NCI-H1092 treated with DMSO at 0.1 percent for 48 hours (cell line): ENCODE results near the gene SAG.

Source experiments
- DNase-seq: peaks from one replicate; lab custom pipeline; 2025; lab: John Stamatoyannopoulos, UW

SAG gene

GRCh38 chr2:233307565-233307964 is at the start of gene SAG:
SAG (plus strand) TSS chr2:233307816; CDS start chr2:233309190, 1,374 bp downstream.
- no peak for DNase-seq

DNA sequence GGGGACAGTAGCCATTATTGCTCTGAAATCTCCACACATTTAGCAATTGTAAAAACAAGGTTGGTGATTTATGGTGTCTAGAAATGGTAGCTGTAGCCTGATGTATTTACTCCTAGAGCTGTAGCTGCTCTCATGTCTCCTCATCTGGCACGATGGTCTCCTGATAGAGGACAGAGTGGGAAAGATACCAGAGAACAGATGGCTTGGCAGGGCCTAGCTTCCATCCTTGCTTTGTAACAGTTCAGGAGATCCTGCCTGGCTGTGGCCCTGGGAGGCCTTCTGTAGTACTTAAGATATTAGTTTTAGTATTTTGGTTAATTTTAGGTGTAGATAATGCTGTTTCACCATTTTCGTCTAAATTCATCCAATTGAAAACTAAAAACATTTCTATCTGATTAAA is 49.4 kb upstream of the SAG start:
- DNase-seq = no peak

DNA sequence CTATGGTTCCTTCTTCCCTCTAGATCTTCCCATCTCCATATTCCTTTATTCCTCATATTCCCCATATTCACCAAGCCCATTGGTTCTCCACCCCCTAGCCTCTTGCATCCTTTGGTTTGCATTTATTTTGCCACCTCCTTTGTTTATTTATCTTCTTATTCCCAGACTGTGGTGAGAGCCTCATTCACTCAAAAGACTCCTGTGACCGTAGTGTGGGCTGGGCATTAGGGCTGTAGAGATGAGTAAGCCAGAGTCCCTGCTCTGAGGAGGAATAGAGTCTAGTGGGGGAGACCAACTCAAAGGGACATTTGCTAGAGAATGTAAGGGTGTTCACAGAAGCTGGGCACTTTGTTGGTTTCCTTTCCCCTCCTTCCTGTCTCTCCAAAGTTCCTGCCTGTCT is 47.9 kb upstream of the SAG start:
- DNase-seq = no peak

DNA sequence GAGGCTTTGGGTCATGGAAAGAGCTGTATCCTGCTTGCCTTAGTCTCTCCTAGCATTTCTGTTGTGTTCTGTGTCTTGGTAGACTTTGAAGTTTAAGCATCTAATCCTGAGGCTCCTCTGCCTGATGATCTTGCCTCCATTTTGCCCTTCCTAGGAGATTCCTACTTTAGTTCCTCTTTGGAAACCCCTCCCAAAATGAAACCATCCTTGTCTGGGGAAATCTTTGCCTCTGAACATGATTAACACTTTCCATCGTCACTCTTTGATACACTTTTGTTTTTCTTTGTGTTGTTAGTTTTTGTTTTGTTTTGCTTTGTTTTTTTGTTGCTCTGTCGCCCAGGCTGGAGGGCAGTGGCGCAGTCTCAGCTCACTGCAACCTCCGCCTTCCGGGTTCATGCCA is 47.0 kb upstream of the SAG start:
- DNase-seq = no peak

- no peak for DNase-seq
These were observed 45.6 kb upstream of the SAG start for GRCh38 chr2:233261819-233262555.

GRCh38 chr2:233262562-233262961 is 45.1 kb upstream of the SAG start:
- DNase-seq = no peak

DNA sequence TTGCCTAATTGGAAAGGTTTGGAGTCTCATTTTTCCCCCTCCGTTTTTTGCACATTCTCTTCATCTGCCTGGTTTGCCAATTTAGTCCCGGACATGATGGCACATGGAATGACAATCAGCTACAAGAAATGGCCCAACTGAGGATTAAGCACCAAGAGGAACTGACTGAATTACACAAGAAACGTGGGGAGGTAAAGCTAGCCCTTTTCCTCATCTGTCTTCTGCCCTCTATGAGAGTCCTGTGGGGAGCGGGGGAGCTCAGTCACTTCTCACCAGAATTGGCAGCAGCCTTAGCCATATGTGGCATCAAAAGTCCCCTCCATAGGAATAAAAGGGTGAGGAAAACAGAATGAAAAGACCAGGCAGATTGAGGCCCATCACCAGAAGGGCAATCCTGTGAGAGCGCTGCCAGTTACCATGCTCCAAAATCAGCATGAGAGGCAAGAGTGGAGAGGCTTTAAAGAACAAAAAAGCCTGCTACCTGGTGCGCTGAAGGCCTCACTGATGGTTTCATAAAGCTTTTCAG is 44.5 kb upstream of the SAG start:
- no peak for DNase-seq

DNA sequence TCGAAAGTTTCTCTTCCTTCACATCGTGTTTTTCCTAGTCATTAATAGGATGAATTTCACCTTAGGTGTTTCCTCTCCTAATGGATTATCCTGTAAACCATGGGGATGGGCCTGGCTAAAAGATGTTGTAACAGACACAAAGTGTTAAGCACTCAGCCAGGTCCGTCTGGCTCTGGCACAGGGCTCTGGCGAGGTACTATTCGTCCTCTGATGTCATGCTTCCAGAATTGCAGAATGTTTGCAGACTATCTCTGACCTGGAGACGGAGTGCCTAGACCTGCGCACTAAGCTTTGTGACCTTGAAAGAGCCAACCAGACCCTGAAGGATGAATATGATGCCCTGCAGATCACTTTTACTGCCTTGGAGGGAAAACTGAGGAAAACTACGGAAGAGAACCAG is 42.9 kb upstream of the SAG start:
- DNase-seq = no peak

GRCh38 chr2:233265899-233266431 is 41.7 kb upstream of the SAG start:
- no peak for DNase-seq

DNA sequence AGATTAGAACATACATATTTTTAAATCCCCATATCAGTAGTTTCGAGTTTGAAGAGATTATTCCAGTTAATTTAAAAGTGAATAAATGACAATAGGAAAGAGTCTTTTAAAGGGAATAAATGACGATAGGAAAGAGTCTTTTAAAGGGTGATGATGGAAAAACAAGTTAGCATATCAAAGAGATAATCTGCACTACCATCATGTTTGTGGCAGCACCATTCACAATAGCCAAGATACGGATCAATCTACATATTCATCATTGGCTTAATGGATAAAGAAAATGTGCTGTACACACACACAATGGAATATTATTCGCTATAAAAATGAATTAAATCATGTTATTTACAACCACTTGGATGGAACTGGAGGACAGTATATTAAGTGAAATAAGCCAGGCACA is 41.1 kb upstream of the SAG start:
- no peak for DNase-seq

DNA sequence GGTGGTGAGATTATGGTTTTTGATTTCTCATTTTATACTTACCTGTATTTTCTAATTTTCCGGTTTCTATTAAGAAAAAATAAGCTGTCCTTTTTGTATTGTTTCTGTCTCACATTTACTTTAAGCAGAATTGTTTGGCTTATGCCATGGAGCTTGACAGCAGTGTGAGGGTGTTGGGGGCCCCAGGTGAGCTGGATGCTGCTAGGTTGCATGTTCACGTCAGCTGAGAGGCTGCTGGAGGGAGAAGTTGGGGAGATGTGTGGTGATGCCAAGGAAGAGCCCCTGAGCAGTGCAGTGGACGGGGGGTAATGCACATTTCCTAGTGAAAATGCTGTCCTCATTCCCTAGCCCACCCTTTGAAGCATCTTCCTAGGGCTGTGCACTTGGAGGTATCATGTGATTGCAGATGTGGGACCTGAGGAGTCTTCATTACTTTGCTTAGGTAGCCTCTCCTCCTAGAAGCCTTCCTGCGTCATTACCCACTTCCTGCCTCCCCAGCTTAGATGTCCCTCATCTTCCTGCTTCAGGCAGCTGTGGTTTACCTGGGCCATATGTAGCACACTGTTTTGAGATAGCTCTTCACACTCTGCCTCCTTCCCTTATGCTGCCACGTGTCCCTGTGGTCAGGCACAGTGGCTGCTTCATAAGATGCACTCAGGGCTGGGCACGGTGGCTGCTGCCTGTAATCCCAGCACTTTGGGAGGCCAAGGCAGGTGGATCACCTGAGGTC is 39.9 kb upstream of the SAG start:
- DNase-seq = no peak

DNA sequence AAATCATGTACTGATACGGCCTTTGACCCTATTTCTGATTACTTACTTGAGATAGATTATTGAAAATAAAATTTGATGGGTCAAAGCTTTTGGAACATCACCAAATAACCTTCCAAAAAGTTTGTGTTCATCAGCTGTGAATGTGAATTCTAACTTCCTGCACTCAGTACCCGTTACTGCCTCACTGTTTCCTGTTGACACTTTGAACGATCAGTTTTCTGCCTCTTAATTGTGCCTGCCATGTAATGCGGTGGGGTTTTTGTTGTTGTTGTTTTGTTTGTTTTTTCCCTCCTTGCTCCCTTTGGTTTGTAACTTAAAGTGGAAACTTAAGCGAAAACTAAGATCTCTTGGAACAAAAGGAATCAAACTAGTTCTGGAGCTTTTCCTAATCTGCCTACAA is 37.2 kb upstream of the SAG start:
- no peak for DNase-seq

DNA sequence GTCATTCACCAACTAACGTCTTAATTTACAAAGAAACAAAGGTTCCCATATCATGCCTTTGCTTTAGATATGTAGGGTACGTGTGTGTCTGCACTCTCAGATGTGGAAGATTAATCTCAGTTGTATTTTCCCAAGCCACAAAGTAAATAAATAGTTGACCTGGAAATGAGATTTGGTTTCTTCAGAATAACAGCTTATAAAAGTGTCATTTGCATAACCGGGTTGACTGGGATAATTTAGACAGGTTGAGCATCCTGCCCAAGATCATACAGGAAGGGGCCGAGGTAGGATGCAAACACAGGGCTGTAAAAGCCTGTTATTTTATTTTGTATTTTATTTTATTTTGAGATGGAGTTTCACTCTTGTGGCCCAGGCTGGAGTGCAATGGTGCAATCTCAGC is 36.7 kb upstream of the SAG start:
- DNase-seq = no peak

DNA sequence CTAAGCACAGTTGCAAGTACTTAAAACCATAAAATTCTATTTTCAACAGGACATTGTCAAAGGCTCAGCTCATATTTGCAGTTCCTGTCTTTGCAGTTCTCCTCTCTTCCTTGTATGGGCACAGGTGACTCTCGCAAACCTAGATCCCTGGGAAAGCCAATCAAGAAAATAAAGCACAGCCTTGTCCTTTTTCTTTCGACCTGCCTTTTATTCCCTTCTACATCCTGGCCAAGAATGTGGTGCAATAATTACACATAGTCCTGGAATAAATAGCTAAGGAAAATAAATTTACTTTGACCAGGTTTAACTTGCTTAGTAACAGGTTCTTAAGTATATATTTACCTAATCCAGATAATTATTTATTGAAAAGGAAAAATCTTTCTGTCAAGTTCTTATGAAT is 35.9 kb upstream of the SAG start:
- DNase-seq = no peak

GRCh38 chr2:233273120-233273519 is 34.5 kb upstream of the SAG start:
- no peak for DNase-seq

GRCh38 chr2:233275223-233275622 is 32.4 kb upstream of the SAG start:
- no peak for DNase-seq

DNA sequence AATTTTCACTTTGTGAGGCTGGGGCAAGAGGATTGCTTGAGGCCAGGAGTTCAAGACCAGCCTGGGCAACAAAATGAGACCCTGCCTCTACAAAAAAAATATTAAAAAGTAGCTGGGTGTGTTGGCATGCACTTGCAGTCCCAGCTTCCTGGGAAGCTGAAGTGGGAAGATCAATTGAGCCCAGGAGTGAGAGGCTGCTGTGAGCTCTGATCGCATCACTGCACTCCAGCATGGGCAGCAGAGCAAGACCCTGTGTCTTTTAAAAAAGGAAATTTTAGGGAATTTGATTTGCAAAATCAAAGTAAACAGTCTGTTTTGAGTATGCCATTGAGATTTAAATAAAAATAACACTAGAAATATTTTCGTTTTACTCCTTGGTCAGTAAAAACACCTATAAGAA is 28.7 kb upstream of the SAG start:
- no peak for DNase-seq

DNA sequence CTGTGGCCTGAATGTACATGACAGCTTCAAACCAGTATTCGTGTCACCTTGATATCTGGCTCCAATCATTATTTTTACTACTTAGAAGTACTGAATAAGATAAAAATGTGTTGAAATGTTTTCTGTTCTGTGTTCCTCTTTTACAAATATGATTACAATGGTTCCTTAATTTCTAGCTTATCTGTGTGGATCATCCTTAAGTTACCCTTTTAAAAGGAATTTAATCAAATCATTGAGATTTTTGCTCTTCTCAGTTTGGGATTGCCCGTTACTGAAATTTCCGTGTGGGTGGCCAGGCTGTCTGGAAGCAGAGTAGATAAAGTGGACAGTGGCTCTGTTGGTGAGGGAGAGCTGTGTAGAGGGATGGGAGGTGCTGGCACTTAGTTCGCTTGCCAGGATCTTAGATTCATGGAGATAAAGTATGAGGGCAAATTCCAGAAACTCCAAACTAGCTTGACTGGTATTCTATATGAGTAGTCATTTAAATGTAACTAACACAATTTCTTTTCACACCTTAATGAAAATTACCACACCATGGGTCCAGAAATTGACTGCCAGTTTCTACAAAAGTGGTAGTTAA is 27.4 kb upstream of the SAG start:
- DNase-seq = no peak

DNA sequence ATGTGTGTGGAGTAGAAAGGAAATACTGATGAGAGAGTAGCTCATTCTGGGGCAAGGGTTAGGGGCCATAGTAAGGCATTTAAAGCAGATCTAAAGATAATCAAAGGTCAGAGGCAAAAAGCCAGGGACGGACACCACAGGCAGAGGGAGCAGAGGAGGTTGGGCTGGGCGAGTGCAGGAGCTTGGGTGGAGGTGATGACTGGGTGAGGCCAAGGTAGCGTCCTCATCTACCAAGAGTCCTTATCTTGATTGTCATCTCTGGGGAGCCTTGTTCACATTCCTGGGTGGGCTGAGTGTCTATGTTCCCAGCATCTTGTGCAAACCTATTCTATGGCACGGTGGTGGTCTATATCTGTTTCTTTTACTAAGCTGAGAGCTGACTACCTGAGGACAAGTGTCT is 26.1 kb upstream of the SAG start:
- DNase-seq = no peak

DNA sequence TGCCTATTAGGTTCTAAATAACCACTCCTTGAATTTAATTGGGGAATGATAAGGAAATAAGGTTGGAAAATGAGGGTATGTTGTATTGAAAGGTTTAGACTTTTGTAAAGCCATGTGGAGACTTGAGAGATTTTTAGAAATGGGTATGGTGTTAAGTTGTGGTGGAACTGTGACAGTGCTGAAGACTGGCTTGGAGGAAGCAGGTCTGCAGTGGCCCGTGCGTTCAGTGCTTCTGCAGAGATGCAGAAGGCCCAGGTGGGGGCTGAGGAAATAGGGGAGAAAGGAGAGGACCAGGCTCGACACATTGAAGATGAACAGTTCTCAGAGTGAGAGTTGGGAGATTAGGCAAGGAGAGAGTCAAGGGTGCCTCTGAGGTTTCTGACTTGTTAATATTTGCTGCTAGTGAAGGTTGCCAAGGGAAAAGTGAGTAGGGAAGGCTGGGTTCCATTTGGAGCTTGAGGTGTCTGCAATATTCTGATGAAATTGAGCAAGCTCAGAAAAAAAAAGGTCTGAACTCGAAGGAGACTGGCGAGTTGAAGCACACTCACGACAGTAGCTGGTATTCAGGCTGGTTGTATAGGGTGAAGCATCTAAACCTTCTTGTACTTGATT is 25.5 kb upstream of the SAG start:
- DNase-seq = no peak

- no peak for DNase-seq
These were observed 21.7 kb upstream of the SAG start for GRCh38 chr2:233285921-233286320.

DNA sequence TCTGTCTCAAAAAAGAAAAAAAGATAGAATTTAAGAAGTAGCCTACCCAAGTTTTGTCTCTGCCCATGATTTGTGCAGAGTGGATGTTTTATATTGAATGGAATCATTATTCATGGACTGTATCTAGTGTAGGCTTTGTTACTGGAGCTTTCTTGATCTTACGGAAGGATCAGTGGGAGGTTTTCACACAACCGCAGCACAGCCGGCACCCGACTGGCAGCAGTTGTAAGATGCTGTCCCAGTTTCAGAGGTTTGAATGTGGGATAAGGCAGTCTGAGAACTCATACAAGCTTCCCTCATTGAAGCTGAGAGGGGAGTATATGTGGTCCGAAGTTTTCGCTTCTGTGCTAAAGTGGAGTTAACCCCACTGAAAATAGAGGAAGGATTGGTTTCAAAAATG is 19.7 kb upstream of the SAG start:
- DNase-seq = no peak

GRCh38 chr2:233288663-233289062 is 19.0 kb upstream of the SAG start:
- no peak for DNase-seq
